Measurements from ENCODE around the gene BMX.

BMX gene

GRCh38 chrX:15500497-15500966 is at the start of gene BMX:
Gene BMX (plus strand): TSS chrX:15500807. CDS start chrX:15508354, 7,547 bp downstream.
- TF ChIP-seq, protein P1, sequence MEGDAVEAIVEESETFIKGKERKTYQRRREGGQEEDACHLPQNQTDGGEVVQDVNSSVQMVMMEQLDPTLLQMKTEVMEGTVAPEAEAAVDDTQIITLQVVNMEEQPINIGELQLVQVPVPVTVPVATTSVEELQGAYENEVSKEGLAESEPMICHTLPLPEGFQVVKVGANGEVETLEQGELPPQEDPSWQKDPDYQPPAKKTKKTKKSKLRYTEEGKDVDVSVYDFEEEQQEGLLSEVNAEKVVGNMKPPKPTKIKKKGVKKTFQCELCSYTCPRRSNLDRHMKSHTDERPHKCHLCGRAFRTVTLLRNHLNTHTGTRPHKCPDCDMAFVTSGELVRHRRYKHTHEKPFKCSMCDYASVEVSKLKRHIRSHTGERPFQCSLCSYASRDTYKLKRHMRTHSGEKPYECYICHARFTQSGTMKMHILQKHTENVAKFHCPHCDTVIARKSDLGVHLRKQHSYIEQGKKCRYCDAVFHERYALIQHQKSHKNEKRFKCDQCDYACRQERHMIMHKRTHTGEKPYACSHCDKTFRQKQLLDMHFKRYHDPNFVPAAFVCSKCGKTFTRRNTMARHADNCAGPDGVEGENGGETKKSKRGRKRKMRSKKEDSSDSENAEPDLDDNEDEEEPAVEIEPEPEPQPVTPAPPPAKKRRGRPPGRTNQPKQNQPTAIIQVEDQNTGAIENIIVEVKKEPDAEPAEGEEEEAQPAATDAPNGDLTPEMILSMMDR (IDR thresholded peaks at IDR 0.05; ENCODE audit: low read depth, low read length), result no peak
- H3K4me3 ChIP-seq (ENCODE audit: low read depth, low read length), result no peak within 1 kb of the TSS

DNA sequence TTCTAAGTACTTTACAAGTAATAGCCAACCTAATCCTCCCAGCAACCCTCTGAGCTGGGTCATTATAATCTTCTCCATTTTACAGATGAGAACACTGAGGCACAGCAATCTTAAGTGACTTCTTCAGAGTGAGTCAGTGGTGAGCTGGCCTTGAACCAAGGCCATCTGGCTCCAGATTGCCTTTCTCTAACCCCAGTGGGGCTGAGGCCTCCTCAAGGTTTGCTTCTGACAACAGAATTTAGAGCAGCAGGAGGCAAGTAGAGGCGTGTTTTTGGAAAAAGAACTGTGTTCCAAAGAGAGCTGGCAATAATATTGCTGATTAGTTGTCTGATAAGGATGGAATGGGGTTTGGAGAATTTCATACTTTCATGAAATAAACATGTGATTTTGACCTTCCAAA is 48.7 kb upstream of the BMX start:
- TF ChIP-seq, protein P1 (IDR thresholded peaks at IDR 0.05; ENCODE audit: low read depth, low read length), result no peak

GRCh38 chrX:15464704-15465103 is 35.9 kb upstream of the BMX start:
- H3K4me3 ChIP-seq (ENCODE audit: low read depth, low read length), result no peak overlapping the region
- TF ChIP-seq, protein P1 (IDR thresholded peaks at IDR 0.05; ENCODE audit: low read depth, low read length), result no peak

More for the DNA sequence above, 48.7 kb upstream of the BMX start:
- H3K4me3 ChIP-seq (ENCODE audit: low read depth, low read length), result no peak overlapping the region

DNA sequence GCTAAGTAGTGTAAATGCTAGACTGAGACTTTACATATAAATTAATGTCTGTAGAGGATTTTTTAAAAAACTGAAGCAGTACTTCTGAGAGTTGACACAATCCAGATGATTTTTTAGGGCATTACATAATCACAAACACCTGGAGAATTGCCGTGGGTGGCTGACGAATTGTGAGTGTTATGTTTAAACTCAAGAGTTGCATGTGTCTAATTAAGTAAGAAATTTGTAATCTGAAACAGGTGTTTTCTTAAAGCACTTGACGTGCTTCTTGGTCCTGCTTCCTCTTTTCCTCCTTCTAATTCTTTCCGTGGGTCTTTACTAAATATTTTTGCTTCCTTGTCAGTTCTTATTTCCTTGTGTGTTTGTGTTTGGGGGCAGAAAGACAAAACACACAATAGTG is 35.3 kb upstream of the BMX start:
- TF ChIP-seq, protein P1 (IDR thresholded peaks at IDR 0.05; ENCODE audit: low read depth, low read length), result no peak
- no peak overlapping the region for H3K4me3 ChIP-seq (ENCODE audit: low read depth, low read length)

DNA sequence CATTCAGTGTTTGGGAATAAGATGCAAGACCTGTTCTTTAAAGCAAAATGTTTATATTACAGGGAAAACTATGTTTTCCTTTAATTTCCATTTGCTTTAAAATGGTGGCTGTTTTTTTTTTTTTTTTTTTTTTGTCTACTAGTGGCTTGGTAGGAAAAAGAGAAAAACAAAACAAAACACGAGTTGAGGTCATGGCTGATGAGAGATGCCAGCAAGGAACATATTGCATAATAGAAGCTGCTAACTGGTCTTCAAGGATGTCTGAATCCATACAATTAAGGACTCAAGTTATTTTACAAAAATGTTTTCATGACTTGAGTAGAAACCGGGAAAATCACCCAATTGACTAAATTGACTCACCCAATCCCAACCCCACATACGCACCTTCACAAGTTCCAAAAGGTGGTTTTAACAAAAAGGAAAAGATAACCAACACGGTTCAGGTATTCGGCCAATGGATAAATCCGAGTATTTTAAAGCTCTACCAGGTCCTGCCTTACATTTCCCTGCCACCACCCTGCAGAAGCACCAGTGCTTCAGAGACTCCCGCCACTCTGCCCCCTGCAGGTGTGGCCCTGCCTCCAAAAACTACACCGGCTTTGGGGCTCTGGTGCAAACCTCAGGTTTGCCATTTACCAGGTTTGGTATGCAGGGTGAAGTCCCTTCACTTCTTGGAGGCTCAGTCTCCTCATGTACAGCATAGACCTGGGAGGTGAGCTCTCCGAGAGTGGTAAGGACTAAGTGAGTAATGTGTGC is 34.5 kb upstream of the BMX start:
- no peak overlapping the region for H3K4me3 ChIP-seq (ENCODE audit: low read depth, low read length)
- TF ChIP-seq, protein P1 (IDR thresholded peaks at IDR 0.05; ENCODE audit: low read depth, low read length), result no peak

GRCh38 chrX:15468036-15468435 is 32.6 kb upstream of the BMX start:
- TF ChIP-seq, protein P1 (IDR thresholded peaks at IDR 0.05; ENCODE audit: low read depth, low read length), result peak; percentile 25; the same call in 1 of the 2 replicates
- no peak overlapping the region for H3K4me3 ChIP-seq (ENCODE audit: low read depth, low read length)

DNA sequence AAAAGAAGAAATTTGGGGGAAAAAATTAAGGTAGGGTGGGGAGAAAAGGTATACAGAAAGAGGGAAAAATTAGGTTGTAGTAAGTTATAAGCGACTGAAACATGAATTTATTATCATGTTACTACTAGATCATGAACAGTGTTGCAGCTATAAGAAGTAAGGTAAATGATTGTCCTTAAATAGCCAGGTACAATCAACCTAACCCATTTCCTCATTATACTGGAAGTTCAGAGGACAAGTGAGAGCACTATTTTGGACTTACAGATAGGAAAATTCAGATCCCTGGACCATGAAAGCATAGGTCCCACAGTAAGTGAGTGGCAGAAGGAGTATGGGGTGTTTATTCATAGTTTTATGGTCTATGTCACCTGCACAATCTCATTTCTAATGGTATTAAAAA is 31.0 kb upstream of the BMX start:
- TF ChIP-seq, protein P1 (IDR thresholded peaks at IDR 0.05; ENCODE audit: low read depth, low read length), result no peak
- H3K4me3 ChIP-seq (ENCODE audit: low read depth, low read length), result no peak overlapping the region
